Erythroblast (primary cell): ENCODE results near the gene LPGAT1.

Source experiments
- GATA1 ChIP-seq: IDR thresholded peaks from 2 replicates; pipeline ENCODE4 v1.6.1; 2011; ENCODE audit warnings: low read depth, mild to moderate bottlenecking, control low read depth, low read length, moderate library complexity
- POLR2A ChIP-seq: IDR thresholded peaks from 2 replicates; pipeline ENCODE4 v1.6.1; 2011; ENCODE audit warnings: mild to moderate bottlenecking, low read length

DNA sequence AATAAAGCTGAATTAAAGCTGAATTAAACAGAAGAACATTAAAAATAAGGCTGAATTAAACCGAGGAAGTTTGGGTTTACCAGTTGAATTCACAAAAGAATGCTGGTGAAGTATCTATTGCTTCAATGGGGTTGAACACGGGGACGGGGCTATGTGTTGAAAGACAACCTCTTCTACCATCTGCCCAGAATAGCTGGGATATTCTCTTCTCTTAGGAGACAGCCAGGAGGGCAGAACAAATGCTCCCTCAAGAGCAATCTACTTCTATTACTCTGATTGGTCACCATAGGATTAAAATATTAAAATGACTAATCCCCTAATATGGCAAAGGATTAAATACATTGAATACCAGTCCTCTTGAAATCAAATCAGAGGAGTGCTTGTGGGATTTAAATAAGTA, 68.4 kb downstream of the LPGAT1 start:
- no peak for TF ChIP-seq POLR2A
- no peak for TF ChIP-seq GATA1
